ENCODE results near the gene SPATA3.

SPATA3 gene

DNA sequence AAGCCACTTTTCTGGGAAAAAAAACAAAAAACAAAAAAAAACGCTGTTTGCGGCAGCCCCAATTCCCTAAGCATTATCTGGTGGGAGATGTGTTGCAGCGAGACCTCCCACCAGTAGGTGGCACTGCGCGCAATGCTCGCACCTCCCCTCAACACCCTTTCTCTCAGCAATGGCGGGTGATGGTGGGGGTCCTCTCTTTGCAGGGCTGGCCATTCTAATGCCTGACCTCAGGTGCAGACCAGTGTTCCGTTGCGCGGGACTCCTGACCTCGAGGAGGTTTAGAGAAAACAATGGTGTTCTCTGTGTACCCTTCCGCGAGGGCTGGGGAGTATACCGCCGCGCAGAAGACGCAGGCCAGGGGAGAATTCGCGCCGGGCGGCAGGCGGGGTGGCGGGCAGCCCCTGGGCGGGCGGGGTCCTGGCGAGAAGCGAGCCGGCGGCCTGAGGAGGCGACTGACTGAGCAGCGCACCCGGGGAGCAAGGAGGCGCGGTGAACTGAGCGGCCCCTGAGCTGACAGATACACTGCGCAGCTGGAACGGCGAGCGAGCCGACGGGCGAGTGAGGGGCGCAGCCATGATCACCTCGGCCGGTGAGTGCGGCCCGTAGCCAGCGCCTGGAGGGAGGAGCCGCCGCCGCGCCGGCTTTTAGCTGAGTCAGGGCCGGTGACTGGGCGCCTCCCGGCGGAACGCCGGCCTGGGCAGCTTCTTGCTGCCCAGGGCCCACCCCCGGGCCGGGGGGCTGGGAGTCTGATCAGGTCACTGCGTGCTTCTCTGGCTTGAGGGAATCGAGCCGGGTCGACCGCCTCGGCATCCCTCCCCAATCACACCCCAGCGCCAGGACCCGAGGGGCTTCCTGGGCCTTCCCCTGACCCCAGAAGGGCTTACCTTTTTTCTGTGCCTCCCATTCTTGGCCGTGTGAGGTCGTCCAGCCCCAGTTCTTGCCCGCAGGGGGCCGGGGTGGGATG lies 60.8 kb downstream of the SPATA3 start, which contains the start of gene PSMD1 (continued):
- TF ChIP-seq ZNF10 (tag by site-specific recombination; IDR thresholded peaks at IDR 0.05) (peak; percentile 43; the same call in 1 of the 2 replicates), YY2 (tag by site-specific recombination; IDR thresholded peaks at IDR 0.05) (peak; percentile 96), ZFHX2 (tag by site-specific recombination; conservative IDR thresholded peaks at IDR 0.05) (no peak; the same call in 1 of the 2 replicates), ZNF341 (tag by site-specific recombination; IDR thresholded peaks at IDR 0.05; ENCODE audit: low read depth) (0 out of 2 replicates have a peak, but pooled peaks have one; percentile 30), ZNF623 (tag by site-specific recombination; IDR thresholded peaks at IDR 0.05) (no peak), ZNF600 (tag by site-specific recombination; IDR thresholded peaks at IDR 0.05) (peak; percentile 45; the same call in 1 of the 2 replicates), ZNF274 (IDR thresholded peaks at IDR 0.05; ENCODE audit: low read length) (no peak), ZNF274 (tag by site-specific recombination; IDR thresholded peaks at IDR 0.05; ENCODE audit: borderline replicate concordance) (no peak), ZNF777 (tag by site-specific recombination; IDR thresholded peaks at IDR 0.05; ENCODE audit: borderline replicate concordance) (no peak)
- TF ChIP-seq, protein P1, sequence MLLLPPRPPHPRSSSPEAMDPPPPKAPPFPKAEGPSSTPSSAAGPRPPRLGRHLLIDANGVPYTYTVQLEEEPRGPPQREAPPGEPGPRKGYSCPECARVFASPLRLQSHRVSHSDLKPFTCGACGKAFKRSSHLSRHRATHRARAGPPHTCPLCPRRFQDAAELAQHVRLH (tag by site-specific recombination; IDR thresholded peaks at IDR 0.05) = peak; percentile 43; the same call in 1 of the 2 replicates
- TF ChIP-seq, protein P2, sequence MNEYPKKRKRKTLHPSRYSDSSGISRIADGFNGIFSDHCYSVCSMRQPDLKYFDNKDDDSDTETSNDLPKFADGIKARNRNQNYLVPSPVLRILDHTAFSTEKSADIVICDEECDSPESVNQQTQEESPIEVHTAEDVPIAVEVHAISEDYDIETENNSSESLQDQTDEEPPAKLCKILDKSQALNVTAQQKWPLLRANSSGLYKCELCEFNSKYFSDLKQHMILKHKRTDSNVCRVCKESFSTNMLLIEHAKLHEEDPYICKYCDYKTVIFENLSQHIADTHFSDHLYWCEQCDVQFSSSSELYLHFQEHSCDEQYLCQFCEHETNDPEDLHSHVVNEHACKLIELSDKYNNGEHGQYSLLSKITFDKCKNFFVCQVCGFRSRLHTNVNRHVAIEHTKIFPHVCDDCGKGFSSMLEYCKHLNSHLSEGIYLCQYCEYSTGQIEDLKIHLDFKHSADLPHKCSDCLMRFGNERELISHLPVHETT (tag by site-specific recombination; IDR thresholded peaks at IDR 0.05) = peak; percentile 95
- TF ChIP-seq, protein P3, sequence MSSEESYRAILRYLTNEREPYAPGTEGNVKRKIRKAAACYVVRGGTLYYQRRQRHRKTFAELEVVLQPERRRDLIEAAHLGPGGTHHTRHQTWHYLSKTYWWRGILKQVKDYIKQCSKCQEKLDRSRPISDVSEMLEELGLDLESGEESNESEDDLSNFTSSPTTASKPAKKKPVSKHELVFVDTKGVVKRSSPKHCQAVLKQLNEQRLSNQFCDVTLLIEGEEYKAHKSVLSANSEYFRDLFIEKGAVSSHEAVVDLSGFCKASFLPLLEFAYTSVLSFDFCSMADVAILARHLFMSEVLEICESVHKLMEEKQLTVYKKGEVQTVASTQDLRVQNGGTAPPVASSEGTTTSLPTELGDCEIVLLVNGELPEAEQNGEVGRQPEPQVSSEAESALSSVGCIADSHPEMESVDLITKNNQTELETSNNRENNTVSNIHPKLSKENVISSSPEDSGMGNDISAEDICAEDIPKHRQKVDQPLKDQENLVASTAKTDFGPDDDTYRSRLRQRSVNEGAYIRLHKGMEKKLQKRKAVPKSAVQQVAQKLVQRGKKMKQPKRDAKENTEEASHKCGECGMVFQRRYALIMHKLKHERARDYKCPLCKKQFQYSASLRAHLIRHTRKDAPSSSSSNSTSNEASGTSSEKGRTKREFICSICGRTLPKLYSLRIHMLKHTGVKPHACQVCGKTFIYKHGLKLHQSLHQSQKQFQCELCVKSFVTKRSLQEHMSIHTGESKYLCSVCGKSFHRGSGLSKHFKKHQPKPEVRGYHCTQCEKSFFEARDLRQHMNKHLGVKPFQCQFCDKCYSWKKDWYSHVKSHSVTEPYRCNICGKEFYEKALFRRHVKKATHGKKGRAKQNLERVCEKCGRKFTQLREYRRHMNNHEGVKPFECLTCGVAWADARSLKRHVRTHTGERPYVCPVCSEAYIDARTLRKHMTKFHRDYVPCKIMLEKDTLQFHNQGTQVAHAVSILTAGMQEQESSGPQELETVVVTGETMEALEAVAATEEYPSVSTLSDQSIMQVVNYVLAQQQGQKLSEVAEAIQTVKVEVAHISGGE (tag by site-specific recombination; conservative IDR thresholded peaks at IDR 0.05; ENCODE audit: low read depth) = peak; percentile 18; the same call in 1 of the 2 replicates
- TF ChIP-seq, protein P4, sequence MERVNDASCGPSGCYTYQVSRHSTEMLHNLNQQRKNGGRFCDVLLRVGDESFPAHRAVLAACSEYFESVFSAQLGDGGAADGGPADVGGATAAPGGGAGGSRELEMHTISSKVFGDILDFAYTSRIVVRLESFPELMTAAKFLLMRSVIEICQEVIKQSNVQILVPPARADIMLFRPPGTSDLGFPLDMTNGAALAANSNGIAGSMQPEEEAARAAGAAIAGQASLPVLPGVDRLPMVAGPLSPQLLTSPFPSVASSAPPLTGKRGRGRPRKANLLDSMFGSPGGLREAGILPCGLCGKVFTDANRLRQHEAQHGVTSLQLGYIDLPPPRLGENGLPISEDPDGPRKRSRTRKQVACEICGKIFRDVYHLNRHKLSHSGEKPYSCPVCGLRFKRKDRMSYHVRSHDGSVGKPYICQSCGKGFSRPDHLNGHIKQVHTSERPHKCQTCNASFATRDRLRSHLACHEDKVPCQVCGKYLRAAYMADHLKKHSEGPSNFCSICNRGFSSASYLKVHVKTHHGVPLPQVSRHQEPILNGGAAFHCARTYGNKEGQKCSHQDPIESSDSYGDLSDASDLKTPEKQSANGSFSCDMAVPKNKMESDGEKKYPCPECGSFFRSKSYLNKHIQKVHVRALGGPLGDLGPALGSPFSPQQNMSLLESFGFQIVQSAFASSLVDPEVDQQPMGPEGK (tag by site-specific recombination; IDR thresholded peaks at IDR 0.05) = peak; percentile 15; the same call in 1 of the 2 replicates
- TF ChIP-seq, protein P5, sequence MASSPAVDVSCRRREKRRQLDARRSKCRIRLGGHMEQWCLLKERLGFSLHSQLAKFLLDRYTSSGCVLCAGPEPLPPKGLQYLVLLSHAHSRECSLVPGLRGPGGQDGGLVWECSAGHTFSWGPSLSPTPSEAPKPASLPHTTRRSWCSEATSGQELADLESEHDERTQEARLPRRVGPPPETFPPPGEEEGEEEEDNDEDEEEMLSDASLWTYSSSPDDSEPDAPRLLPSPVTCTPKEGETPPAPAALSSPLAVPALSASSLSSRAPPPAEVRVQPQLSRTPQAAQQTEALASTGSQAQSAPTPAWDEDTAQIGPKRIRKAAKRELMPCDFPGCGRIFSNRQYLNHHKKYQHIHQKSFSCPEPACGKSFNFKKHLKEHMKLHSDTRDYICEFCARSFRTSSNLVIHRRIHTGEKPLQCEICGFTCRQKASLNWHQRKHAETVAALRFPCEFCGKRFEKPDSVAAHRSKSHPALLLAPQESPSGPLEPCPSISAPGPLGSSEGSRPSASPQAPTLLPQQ (tag by site-specific recombination; IDR thresholded peaks at IDR 0.05) = peak; percentile 59

DNA sequence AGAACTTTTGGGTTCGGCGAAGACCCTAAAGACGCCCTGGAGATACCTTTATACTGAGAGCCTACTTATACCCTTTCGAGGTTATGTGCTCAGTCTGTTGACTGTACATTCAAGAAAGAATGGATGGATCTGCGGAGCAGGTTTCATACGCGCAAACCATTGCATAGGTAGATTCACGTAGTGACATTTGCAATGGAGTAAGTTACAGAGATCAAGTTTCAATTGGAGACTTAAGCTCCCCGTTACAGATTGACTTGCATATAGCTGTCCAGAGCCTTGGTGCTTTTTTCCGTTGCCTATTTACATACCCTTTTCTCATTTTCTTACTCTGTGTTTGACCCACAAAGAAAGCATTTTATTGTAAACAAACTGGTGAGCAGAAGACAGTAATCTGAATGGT lies 61.7 kb downstream of the SPATA3 start:
- TF ChIP-seq ZNF529 (tag by site-specific recombination; IDR thresholded peaks at IDR 0.05; ENCODE audit: insufficient replicate concordance) = no peak
- TF ChIP-seq GLIS2 (tag by site-specific recombination; IDR thresholded peaks at IDR 0.05) = no peak
- TF ChIP-seq ZBTB17 (tag by site-specific recombination; IDR thresholded peaks at IDR 0.05) = peak; percentile 33; the same call in 1 of the 2 replicates
- Histone ChIP-seq H3K9me3 (ENCODE audit: control insufficient read depth, insufficient read depth, low read depth, low read length) (no peaks in the 10 kb centered on the region), H3K36me3 (ENCODE audit: control insufficient read depth in 2 of 2, insufficient read depth in 1 of 2, low read length in 2 of 2) (peaks cover 13 to 27% of the 10 kb centered on the region in 2 experiments), H3K4me3 (ENCODE audit: low read depth, low read length) (peak overlapping the region; percentile 91), H3K4me1 (ENCODE audit: control insufficient read depth, insufficient read depth, low read length) (peaks cover 4% of the 10 kb centered on the region; the same call in 1 of the 2 replicates), H3K27ac (ENCODE audit: extremely low read depth, low read depth, low read length) (peak overlapping the region; percentile 96; the same call in 1 of the 2 replicates)
- CTCF ChIA-PET = interaction anchor here (0.6 to 2.0 kb wide), 7 partner anchors 9 to 544 kb away, joined by 3 to 9 read pairs (median 3); no protein-coding TSS in a partner anchor
- POLR2A ChIA-PET = interaction anchor here (1.6 kb wide), 1 partner anchor 407 kb away, joined by 4 read pairs; the partner anchor contains the start of gene NCL

Data from HEK293 (cell line).